Epithelial cell of prostate (primary cell): ENCODE results near the gene ACOT7.
"Not testable (repeated sequence)": the region's sequence is repeated elsewhere in the genome, so short reads cannot be mapped to it uniquely, and the experiment has no call there.

Experiments
- DNase-seq: peaks from one replicate; pipeline ENCODE4 v3.0.0-alpha.2; 2011; ENCODE audit warnings: low read depth, low spot score
- H3K27ac ChIP-seq: fragments of 450-650 bp; 2 replicates; pipeline ENCODE4 v1.5.1; 2017; ENCODE audit warnings: mild to moderate bottlenecking

ACOT7 gene

DNA sequence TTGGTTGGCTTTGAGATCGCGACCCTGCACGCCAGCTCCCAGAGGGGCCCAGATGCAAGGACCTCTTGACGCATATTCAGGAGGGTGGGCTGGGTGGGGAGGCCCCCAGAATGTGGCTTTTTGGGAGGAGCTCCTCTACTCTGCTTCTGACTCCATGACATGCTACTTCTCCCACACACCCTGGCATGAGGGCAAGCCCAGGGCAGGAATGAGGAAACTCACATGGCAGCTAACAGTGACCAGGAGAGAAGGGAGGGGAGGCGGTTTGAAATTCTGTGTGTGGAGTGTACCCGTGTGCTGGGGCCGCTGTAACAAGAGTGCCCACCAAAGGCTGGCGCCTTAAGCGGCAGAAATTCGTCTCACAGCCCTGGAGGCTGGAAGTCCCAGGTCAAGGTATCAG, 71.4 kb downstream of the ACOT7 start:
- peak overlapping the region; percentile 45 for H3K27ac ChIP-seq
- DNase-seq, result no peak

GRCh38 chr1:6321205-6321604, 72.4 kb downstream of the ACOT7 start:
- no peak for DNase-seq
- peak overlapping the region; percentile 45 for H3K27ac ChIP-seq

DNA sequence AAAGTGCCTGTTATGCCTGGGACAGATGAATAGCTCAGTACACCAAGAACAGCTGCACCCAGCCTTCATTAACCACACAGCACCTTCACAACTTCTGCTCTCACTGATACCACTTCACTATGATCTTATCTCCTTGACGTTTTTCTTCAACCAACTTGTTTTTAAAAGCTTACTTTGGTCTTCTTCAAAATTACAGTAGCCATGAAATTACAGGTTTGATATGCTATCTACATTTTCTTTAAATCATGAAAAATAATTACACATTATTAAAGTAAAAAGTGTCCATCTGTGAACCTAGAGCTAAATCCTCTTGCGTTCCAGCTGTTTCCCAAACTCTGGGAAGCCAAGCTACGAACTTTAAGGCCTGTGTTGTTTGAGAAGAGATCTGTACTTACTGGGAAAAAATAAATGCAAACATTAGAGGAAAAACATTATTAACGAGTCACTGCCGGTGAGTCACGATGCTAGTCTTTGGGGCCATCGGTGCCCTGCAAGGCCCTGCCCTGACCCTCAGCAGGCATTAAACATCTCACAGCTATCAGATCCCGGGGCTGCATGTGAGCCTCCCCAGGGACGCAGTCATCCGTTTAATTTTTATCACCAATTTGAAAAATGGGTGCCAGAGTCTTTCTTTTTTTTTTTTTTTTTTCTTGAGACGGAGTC, 76.3 kb downstream of the ACOT7 start:
- no peak overlapping the region for H3K27ac ChIP-seq
- no peak for DNase-seq

GRCh38 chr1:6316240-6317097, 77.1 kb downstream of the ACOT7 start:
- H3K27ac ChIP-seq, result no peak overlapping the region
- no peak for DNase-seq

DNA sequence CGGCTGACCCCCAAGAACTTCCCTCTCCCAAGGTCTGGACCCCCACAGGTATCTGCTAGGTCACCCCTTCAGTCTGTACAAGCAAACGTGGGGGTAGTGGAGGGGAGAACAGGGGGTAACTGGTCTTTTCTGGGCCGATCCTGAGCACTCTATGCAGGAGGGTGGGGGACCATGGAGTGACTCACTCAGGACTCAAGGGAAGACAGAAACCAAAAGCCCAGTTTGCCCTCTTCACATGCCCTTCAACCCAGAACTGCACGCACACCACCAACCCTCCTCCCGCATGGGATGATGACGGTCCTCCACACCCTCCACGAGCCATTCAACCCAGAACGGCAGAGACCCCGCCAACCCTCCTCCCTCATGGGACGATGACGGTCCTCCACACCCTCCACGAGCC, 79.1 kb downstream of the ACOT7 start:
- H3K27ac ChIP-seq, result no peak overlapping the region
- DNase-seq, result no peak

- H3K27ac ChIP-seq, result no peak overlapping the region
- DNase-seq, result no peak
These were observed 80.0 kb downstream of the ACOT7 start for GRCh38 chr1:6313393-6314200.

DNA sequence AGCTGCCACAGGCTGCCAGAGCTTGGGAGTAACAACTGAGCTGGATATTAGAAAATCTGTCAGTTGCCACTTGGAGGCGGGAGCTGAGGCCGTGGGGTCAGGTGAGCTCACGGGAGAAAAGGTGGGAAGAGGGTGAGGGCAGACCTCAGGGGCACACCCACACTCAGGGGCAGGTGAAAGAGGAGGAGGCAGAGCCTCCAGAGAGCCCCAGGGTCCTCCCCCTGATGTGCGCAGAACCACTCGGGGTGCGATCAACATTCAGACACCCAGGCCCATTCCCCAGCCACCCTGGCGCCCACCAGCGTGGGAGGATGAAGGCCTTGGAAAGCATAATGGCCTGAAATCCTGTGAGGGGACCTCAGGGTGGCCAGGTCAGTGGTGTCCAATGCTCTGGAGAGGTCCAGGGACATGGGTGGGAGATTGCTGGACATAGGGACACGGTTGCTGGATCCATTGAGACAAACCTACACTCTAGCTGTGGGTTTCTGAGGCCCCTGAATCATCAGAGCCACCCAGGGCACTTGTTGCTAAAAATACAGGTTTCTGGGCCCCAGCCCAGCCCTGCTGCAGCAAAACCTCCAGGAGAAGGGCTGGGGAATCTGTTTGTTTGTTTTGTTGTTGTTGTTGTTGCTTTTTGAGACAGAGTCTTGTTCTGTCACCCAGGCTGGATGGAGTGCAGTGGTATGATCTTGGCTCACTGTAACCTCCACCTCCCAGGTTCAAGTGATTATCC, 83.3 kb downstream of the ACOT7 start:
- no peak for DNase-seq
- H3K27ac ChIP-seq, result no peak overlapping the region

GRCh38 chr1:6309564-6309963, 84.0 kb downstream of the ACOT7 start:
- no peak overlapping the region for H3K27ac ChIP-seq
- DNase-seq, result no peak

DNA sequence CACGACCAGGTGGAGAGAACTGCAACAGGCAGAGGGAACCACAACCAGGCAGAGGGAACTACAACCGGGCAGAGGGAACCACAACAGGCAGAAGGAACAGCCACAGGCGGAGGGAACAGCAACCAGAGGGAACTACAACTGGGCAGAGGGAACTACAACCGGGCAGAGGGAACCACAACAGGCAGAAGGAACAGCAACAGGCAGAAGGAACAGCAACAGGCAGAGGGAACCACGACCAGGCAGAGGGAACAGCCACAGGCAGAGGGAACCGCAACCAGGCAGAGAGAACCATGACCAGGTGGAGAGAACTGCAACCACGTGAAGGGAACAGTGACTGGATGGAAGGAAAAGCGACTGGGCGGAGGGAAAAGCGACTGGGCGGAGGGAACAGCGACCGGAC, 85.1 kb downstream of the ACOT7 start:
- no peak overlapping the region for H3K27ac ChIP-seq
- no peak for DNase-seq

DNA sequence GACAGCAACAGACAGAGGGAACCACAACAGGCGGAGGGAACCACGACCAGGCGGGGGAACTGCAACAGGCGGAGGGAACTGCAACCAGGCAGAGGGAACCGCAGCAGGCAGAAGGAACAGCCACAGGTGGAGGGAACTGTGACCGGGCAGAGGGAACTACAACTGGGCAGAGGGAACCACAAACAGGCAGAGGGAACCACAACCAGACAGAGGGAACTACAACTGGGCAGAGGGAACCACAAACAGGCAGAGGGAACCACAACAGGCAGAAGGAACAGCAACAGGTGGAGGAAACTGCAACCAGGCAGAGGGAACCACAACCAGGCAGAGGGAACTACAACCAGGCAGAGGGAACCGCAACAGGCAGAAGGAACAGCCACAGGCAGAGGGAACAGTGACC, 85.9 kb downstream of the ACOT7 start:
- DNase-seq, H3K27ac ChIP-seq: not testable (repeated sequence)

DNA sequence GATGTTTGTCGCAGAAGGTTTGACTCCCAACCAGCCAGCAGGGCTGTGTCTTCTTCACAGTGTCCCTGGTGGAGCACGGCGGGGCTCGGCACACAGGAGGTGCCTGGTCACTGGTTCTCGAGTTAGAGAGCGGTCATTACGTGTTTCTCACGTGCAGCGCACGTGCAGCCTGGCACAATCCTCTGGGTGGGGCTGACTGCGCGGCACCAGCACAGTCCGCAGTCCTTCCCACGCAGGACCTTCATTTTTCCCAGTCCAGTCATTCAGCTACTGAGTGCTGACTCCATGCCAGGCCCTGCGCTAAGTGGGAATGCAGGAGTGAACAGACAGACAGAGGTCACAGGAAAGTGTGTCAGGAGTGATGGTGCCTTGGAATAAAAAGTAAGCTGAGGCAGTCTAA, 86.5 kb downstream of the ACOT7 start:
- no peak for DNase-seq
- H3K27ac ChIP-seq, result no peak overlapping the region

DNA sequence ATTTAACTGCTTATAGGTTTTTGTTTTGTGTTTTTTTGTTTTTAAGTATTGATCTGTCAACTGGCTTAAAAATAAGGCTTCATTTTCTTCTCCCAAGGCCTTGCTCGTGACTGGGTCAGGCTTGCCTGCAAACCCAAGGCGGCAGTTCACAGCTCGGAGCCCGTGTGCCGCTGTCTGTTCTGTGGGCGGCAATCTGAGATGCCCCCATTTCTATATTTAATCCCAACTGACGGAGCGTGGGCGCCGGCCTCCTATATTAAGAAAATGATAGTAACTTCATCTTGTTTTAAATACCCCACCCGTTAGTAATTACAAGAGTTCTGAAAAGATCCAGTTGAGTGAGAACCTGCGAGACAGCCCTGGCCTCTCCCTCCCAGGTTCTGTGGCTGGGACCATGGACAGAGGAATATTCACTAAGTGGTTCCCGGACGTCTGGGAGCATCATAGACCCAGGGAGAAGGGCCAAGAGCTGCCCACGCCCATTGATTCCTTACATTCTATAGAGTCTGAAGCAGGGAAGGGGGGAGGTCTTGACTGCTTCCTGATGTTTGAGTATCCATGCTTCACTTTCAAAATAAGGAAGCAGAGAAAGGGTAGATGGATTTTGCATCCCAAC, 90.1 kb downstream of the ACOT7 start:
- H3K27ac ChIP-seq, result peak overlapping the region; percentile 96
- no peak for DNase-seq

DNA sequence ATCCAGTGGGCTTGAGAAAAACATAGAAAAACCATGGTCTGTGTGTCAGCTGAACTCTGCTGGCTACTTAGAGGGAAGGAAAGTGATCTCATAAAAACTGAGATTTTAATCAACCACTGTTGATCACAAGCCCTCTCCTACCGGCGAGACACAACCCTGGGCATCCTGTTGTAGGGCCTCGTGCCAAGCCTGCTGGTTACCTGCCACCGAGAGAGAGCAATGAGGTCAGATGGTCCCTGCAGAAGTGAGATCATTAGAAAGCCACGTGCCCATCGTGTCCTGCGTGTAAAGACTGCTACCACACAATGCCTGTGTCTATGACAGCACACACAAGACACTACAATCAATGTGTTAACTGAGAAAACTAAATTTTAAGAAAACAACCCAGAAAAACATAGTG, 91.0 kb downstream of the ACOT7 start:
- H3K27ac ChIP-seq, result peak overlapping the region; percentile 96
- DNase-seq, result no peak

DNA sequence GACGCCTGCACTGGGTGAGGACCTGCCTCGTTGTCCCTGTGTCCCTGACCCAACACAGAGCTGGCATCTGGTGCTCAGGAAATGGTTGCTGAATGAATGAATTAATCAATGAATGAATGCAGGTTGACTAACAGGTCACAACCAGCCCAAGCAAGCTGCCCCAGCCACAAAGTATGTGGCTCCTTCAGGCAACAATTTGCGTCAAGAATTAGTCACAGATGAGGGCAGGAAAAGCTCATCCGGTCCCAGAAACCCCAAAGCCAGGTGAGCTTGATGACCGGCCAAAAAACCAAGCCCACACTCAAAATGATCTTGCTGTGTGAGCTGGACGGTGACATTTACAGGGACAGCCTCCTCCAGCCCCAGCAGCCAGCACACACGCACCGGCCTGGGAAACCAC, 92.0 kb downstream of the ACOT7 start:
- peak overlapping the region; percentile 96 for H3K27ac ChIP-seq
- DNase-seq, result peak; percentile 87

- DNase-seq, result peak; percentile 56
- H3K27ac ChIP-seq, result peak overlapping the region; percentile 96
These were observed 93.1 kb downstream of the ACOT7 start for GRCh38 chr1:6300342-6301048.

GRCh38 chr1:6299557-6300165, 93.9 kb downstream of the ACOT7 start:
- DNase-seq, result no peak

DNA sequence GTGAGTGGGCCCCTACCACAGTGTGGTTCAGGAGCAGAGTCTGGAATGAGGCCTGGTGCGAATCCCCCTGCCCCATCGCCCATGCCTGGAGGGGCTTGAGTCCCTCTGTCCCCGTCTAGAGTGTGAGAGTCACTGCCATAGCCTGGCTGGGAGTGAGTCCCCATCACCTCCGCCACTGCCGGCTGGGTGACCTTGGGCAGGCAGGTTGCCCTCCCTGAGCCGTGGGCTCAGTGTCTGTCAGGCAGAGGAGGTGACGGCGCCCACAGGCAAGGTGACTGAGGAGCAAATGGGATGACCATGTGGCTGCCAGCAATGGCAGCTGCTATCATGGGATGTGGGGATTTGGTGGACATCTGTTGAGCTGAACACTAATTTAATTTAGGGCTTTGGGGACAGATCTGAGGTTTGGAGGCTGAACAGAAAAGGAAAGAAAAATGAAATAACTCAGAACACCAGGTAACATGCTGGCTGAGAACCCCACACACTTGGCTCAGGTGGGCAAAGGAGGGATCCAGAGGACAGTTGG, 94.6 kb downstream of the ACOT7 start:
- peak overlapping the region; percentile 96 for H3K27ac ChIP-seq
- DNase-seq, result no peak

More at GRCh38 chr1:6299557-6300165, 93.9 kb downstream of the ACOT7 start:
- H3K27ac ChIP-seq, result peak overlapping the region; percentile 96

DNA sequence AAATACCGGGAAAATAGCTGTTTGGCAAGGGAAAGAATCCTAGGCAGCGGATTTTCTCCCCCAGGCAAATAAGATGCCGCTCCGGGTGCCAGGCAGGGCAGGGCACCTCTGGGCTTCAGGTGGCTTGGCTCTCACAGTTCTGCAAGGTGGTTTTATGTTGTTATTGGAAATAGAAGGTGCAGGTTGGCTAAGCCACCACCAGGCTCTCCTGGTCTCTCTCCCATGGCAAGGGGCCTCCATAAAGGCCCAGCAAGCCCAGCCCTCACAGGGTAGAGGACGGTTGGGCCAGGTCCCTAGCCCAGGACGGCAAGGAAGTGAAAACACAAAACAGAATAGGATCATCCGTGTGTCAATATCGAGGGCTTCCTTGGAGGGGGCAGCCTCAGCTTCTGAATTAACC, 95.0 kb downstream of the ACOT7 start:
- peak overlapping the region; percentile 96 for H3K27ac ChIP-seq
- no peak for DNase-seq

GRCh38 chr1:6295910-6296309, 97.7 kb downstream of the ACOT7 start:
- DNase-seq, result no peak
- H3K27ac ChIP-seq, result peak overlapping the region; percentile 95
